Measurements from ENCODE around the gene NOS1AP.

DNA sequence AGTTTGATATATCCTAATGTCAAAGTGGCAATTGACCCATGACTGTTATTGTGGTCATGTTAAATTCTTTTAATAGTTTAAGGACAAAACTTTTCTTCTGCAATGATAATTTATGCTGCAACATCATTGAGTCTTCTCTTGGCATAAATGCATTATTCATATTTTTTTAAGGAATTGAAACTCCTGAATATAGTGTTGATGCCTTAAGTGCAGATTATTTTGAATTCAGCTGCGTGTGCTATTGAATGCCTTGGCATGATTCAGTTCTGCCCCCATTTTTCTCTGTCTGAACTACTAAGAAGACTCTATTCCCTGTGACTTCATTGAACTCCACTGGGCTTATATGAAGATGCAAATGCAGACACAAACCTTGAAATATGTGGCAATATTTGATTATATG, 22.6 kb upstream of the NOS1AP start:
- TF ChIP-seq POLR2A (IDR thresholded peaks at IDR 0.05; ENCODE audit: extremely low read depth, insufficient read length): no peak
- TF ChIP-seq, protein P1, sequence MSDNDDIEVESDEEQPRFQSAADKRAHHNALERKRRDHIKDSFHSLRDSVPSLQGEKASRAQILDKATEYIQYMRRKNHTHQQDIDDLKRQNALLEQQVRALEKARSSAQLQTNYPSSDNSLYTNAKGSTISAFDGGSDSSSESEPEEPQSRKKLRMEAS (IDR thresholded peaks at IDR 0.05; ENCODE audit: low read depth, low read length): no peak
